WTC11 (cell line): Measurements from ENCODE around the gene INSYN1. TPM values are rescaled to one million over a fixed set of nuclear protein-coding genes. Genes with fewer than 3 reads are reported as not detected.
"Not testable (repeated sequence)": the region's sequence is repeated elsewhere in the genome, so short reads cannot be mapped to it uniquely, and the experiment has no call there.

ENCODE experiments used
- ATAC-seq: fragments of 200-7000 bp; cut with Tn5 transposase; 2 replicates; pipeline ENCODE4 v1.10.0; 2021; ENCODE audit warnings: mild to moderate bottlenecking, moderate library complexity
- CTCF ChIA-PET: fragments of 300-600 bp; sonication (Branson Sonifier 250); formaldehyde crosslinking; loops from one replicate; lab custom pipeline; 2021; ENCODE audit warnings: antibody characterized with exemption; lab: Charles Lee
- POLR2A ChIA-PET: fragments of 350-600 bp; sonication (Branson Sonifier 250); formaldehyde crosslinking; loops from one replicate; lab custom pipeline; 2021; ENCODE audit warnings: antibody characterized with exemption; lab: Charles Lee
- DNase-seq: peaks from one replicate; pipeline ENCODE4 v3.0.0; 2021; ENCODE audit warnings: low spot score
- H3K27ac Mint-ChIP-seq: 2 replicates; pipeline ENCODE4 v1.8.0; 2021; ENCODE audit warnings: mixed read lengths
- H3K27me3 Mint-ChIP-seq: 2 replicates; pipeline ENCODE4 v1.8.0; 2021; ENCODE audit warnings: low read depth, mild to moderate bottlenecking, moderate library complexity, mixed read lengths
- H3K36me3 Mint-ChIP-seq: 2 replicates; pipeline ENCODE4 v1.8.0; 2021; ENCODE audit warnings: mixed read lengths
- H3K4me1 Mint-ChIP-seq: 2 replicates; pipeline ENCODE4 v1.8.0; 2022; ENCODE audit warnings: mixed read lengths
- H3K4me3 Mint-ChIP-seq: 2 replicates; pipeline ENCODE4 v1.8.0; 2021; ENCODE audit warnings: mild to moderate bottlenecking, moderate library complexity, mixed read lengths
- H3K9me3 Mint-ChIP-seq: 2 replicates; pipeline ENCODE4 v1.8.0; 2021; ENCODE audit warnings: mixed read lengths
- CREB1 ChIP-seq: sonication (generic); formaldehyde crosslinking; IDR thresholded peaks from 2 replicates; pipeline ENCODE4 v1.8.0; 2023; ENCODE audit warnings: mild to moderate bottlenecking, missing genetic modification reagents
- E2F4 ChIP-seq: sonication (generic); formaldehyde crosslinking; IDR thresholded peaks from 2 replicates; pipeline ENCODE4 v1.8.1; 2022; ENCODE audit warnings: low read depth, mild to moderate bottlenecking, moderate library complexity, missing genetic modification reagents, borderline replicate concordance
- ETV6 ChIP-seq: sonication (generic); formaldehyde crosslinking; IDR thresholded peaks from 2 replicates; pipeline ENCODE4 v1.8.1; 2022; ENCODE audit warnings: mild to moderate bottlenecking, missing genetic modification reagents
- FOXK1 ChIP-seq: sonication (generic); formaldehyde crosslinking; IDR thresholded peaks from 2 replicates; pipeline ENCODE4 v1.8.0; 2022; ENCODE audit warnings: mild to moderate bottlenecking, moderate library complexity, missing genetic modification reagents
- HMGXB4 ChIP-seq: sonication (generic); formaldehyde crosslinking; IDR thresholded peaks from 2 replicates; pipeline ENCODE4 v1.8.1; 2023; ENCODE audit warnings: mild to moderate bottlenecking, moderate library complexity, missing genetic modification reagents
- IRF1 ChIP-seq: sonication (generic); formaldehyde crosslinking; IDR thresholded peaks from 2 replicates; pipeline ENCODE4 v1.8.0; 2023; ENCODE audit warnings: missing genetic modification reagents
- NR1H2 ChIP-seq: sonication (generic); formaldehyde crosslinking; IDR thresholded peaks from 2 replicates; pipeline ENCODE4 v1.9.0; 2021; ENCODE audit warnings: mild to moderate bottlenecking, moderate library complexity, missing genetic modification reagents
- NR2C2 ChIP-seq: sonication (generic); formaldehyde crosslinking; IDR thresholded peaks from 2 replicates; pipeline ENCODE4 v1.8.0; 2022; ENCODE audit warnings: mild to moderate bottlenecking, missing genetic modification reagents
- NR3C1 ChIP-seq: sonication (generic); formaldehyde crosslinking; conservative IDR thresholded peaks from 2 replicates; pipeline ENCODE4 v1.8.1; 2023; ENCODE audit warnings: low read depth, mild to moderate bottlenecking, missing genetic modification reagents
- PRDM15 ChIP-seq: sonication (generic); formaldehyde crosslinking; IDR thresholded peaks from 2 replicates; pipeline ENCODE4 v1.8.0; 2022; ENCODE audit warnings: missing genetic modification reagents
- PREB ChIP-seq: sonication (generic); formaldehyde crosslinking; IDR thresholded peaks from 2 replicates; pipeline ENCODE4 v1.8.1; 2022; ENCODE audit warnings: mild to moderate bottlenecking, missing genetic modification reagents, moderate library complexity, borderline replicate concordance
- TEAD4 ChIP-seq: sonication (generic); formaldehyde crosslinking; IDR thresholded peaks from 2 replicates; pipeline ENCODE4 v1.8.0; 2022; ENCODE audit warnings: mild to moderate bottlenecking, missing genetic modification reagents
- ZNF396 ChIP-seq: fragments of 250-450 bp; sonication (Bioruptor Pico); IDR thresholded peaks from 2 replicates; pipeline ENCODE4 v1.8.0; 2021; ENCODE audit warnings: mild to moderate bottlenecking, moderate library complexity, borderline replicate concordance
- ZNF416 ChIP-seq: fragments of 250-450 bp; sonication (Bioruptor Pico); IDR thresholded peaks from 2 replicates; pipeline ENCODE4 v1.9.0; 2021; ENCODE audit warnings: mild to moderate bottlenecking, inconsistent platforms
- ZNF423 ChIP-seq: fragments of 250-450 bp; sonication (Bioruptor Pico); IDR thresholded peaks from 2 replicates; pipeline ENCODE4 v2.1.2; 2022; ENCODE audit warnings: mild to moderate bottlenecking, moderate library complexity
- total RNA-seq: library from RNA; stranded (reverse); gene quantifications from 3 replicates; pipeline ENCODE4 v1.2.3, GENCODE V29; 2021

The INSYN1 gene
- total RNA-seq, 1 experiment from 2014 or later: 11.9 TPM

- CTCF ChIA-PET: interaction anchor here (0.8 to 6.3 kb wide), 16 partner anchors 8 to 208 kb away, joined by 3 to 34 read pairs (median 4); partner anchors contain the start of gene PML
- POLR2A ChIA-PET: interaction anchor here (0.6 to 1.0 kb wide), 4 partner anchors 11 to 33 kb away, joined by 3 to 6 read pairs (median 4); partner anchors contain the start of gene INSYN1
- peaks cover 57% of the 10 kb centered on the region for H3K4me1 Mint-ChIP-seq
- no peak overlapping the region for H3K4me3 Mint-ChIP-seq
- DNase-seq (peak; percentile 80), ATAC-seq (peak; percentile 88)
- peaks cover 4% of the 10 kb centered on the region for H3K27me3 Mint-ChIP-seq
- no peaks in the 10 kb centered on the region for H3K9me3 Mint-ChIP-seq
- no peaks in the 10 kb centered on the region for H3K36me3 Mint-ChIP-seq
- H3K27ac Mint-ChIP-seq: peak overlapping the region; percentile 74
- TF ChIP-seq PREB (CRISPR knock-in tag) (no peak), ZNF423 (peak; percentile 27; the same call in 1 of the 2 replicates), CREB1 (CRISPR knock-in tag) (no peak), PRDM15 (CRISPR knock-in tag) (no peak), TEAD4 (CRISPR knock-in tag) (no peak), FOXK1 (CRISPR knock-in tag) (0 out of 2 replicates have a peak, but pooled peaks have one; percentile 23), NR2C2 (no peak), NR3C1 (CRISPR knock-in tag) (0 out of 2 replicates have a peak, but pooled peaks have one; percentile 14), IRF1 (CRISPR knock-in tag) (no peak), E2F4 (no peak), ZNF416 (no peak), ZNF396 (no peak), ETV6 (peak; percentile 36; the same call in 1 of the 2 replicates), HMGXB4 (CRISPR knock-in tag) (no peak), NR1H2 (CRISPR knock-in tag) (no peak)
Measured at GRCh38 chr15:73786538-73786937, 33.4 kb upstream of the INSYN1 start.

GRCh38 chr15:73785256-73786014, 32.3 kb upstream of the INSYN1 start:
- H3K27me3 Mint-ChIP-seq, H3K9me3 Mint-ChIP-seq, DNase-seq, H3K4me3 Mint-ChIP-seq, ATAC-seq, POLR2A ChIA-PET, H3K36me3 Mint-ChIP-seq: not testable (repeated sequence)
- peak overlapping the region; percentile 82 for H3K27ac Mint-ChIP-seq
- CTCF ChIA-PET: interaction anchor here (0.7 to 4.3 kb wide), 5 partner anchors 14 to 184 kb away, joined by 3 to 14 read pairs (median 4); no protein-coding TSS in a partner anchor
- peaks cover 63% of the 10 kb centered on the region for H3K4me1 Mint-ChIP-seq
